Gastrocnemius medialis (tissue), 4 donors: ENCODE data around the gene CXCL1. TPM values are rescaled to one million over a fixed set of nuclear protein-coding genes. Genes with fewer than 3 reads are reported as not detected.

ENCODE experiments used
- ATAC-seq, 2 donors: fragments of 150-250 bp; one replicate each; pipeline ENCODE4 v1.9.1; 2016
- DNase-seq, 2 donors: peaks; one replicate each; pipeline ENCODE4 v3.0.0-alpha.2; 2019
- H3K27ac ChIP-seq, 4 donors: fragments of 200-600 bp; sonication (generic); 1 replicate in 1 of 4; 2 replicates in 3 of 4; pipeline ENCODE4 v1.5.1; 2016 to 2018; ENCODE audit warnings: mild to moderate bottlenecking in 2 of 4, moderate library complexity in 1 of 4
- H3K27me3 ChIP-seq, 3 donors: fragments of 200-600 bp; sonication (generic) in 2 of 3; 1 replicate in 1 of 3; 2 replicates in 2 of 3; pipeline versions ENCODE4 v1.5.1 to v1.6.0; 2016 to 2019; ENCODE audit warnings: mild to moderate bottlenecking in 1 of 3, moderate library complexity in 1 of 3
- H3K36me3 ChIP-seq, 2 donors: fragments of 200-600 bp; sonication (generic) in 1 of 2; one replicate each; pipeline ENCODE4 v1.5.1; 2017 to 2018
- H3K4me1 ChIP-seq, 2 donors: fragments of 200-600 bp; sonication (generic) in 1 of 2; one replicate each; pipeline ENCODE4 v1.5.1; 2016 to 2017; ENCODE audit warnings: mild to moderate bottlenecking in 2 of 2
- H3K4me3 ChIP-seq, 4 donors: fragments of 200-600 bp; sonication (generic) in 3 of 4; 1 replicate in 1 of 4; 2 replicates in 3 of 4; pipeline ENCODE4 v1.5.1; 2016 to 2019; ENCODE audit warnings: mild to moderate bottlenecking in 2 of 4
- H3K9me3 ChIP-seq, 3 donors: fragments of 200-600 bp; sonication (generic) in 2 of 3; 1 replicate in 1 of 3; 2 replicates in 2 of 3; pipeline ENCODE4 v1.5.1; 2016 to 2019
- POLR2A ChIP-seq, 2 donors: fragments of 450-650 bp; IDR thresholded peaks; one replicate each; pipeline ENCODE4 v1.6.1; 2017; ENCODE audit warnings: antibody characterized with exemption in 2 of 2, mild to moderate bottlenecking in 2 of 2, moderate library complexity in 2 of 2
- in situ Hi-C, 4 donors: fragments of 200-750 bp; cut with MboI; loops; one replicate each; pipeline versions ENCODE4 v1.15.0 to v1.8.0; 2017; ENCODE audit warnings: low sequenced_read_pairs in 4 of 4
- intact Hi-C: fragments of 100-400 bp; cut with DNase I; formaldehyde crosslinking; loops from one replicate; pipeline ENCODE4 v1.15.1; 2023; ENCODE audit warnings: low total_unique reads
- total RNA-seq, 4 donors: library from RNA; depleted of rRNA; stranded (reverse); fragments of >200 nt; gene quantifications; one replicate each; pipeline versions ENCODE4 v1.1.0 to v1.2.3, GENCODE V29; 2016
- TF ChIP-seq, protein P1 (sequence below), 5 experiments: fragments of 450-650 bp in 3 of 5; fragments of 200-600 bp in 2 of 5; sonication (generic) in 2 of 5; IDR thresholded peaks in 4 of 5; conservative IDR thresholded peaks in 1 of 5; 1 replicate in 4 of 5; 2 replicates in 1 of 5; pipeline ENCODE4 v1.5.1; 2016 to 2019; ENCODE audit warnings: antibody characterized with exemption in 5 of 5, mild to moderate bottlenecking in 3 of 5, moderate library complexity in 3 of 5

The CXCL1 gene
- 1 to 10 TPM in 2 of 4 donors, not detected in 2; 2.7 to 3.2 TPM for total RNA-seq

DNA sequence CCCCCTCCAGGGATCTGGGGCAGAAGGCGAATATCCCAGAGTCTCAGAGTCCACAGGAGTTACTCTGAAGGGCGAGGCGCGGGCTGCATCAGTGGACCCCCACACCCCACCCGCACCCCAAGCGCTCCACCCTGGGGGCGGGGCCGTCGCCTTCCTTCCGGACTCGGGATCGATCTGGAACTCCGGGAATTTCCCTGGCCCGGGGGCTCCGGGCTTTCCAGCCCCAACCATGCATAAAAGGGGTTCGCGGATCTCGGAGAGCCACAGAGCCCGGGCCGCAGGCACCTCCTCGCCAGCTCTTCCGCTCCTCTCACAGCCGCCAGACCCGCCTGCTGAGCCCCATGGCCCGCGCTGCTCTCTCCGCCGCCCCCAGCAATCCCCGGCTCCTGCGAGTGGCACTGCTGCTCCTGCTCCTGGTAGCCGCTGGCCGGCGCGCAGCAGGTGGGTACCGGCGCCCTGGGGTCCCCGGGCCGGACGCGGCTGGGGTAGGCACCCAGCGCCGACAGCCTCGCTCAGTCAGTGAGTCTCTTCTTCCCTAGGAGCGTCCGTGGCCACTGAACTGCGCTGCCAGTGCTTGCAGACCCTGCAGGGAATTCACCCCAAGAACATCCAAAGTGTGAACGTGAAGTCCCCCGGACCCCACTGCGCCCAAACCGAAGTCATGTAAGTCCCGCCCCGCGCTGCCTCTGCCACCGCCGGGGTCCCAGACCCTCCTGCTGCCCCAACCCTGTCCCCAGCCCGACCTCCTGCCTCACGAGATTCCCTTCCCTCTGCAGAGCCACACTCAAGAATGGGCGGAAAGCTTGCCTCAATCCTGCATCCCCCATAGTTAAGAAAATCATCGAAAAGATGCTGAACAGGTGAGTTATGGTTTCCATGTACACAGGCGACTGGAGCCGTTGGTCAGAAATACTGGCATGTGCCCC lies at the start of gene CXCL1:
TSS of gene CXCL1 (plus strand) at position 264 of the 926 bp plus-strand sequence. CDS start at position 342, 78 bp downstream.
- TF ChIP-seq, protein P1, sequence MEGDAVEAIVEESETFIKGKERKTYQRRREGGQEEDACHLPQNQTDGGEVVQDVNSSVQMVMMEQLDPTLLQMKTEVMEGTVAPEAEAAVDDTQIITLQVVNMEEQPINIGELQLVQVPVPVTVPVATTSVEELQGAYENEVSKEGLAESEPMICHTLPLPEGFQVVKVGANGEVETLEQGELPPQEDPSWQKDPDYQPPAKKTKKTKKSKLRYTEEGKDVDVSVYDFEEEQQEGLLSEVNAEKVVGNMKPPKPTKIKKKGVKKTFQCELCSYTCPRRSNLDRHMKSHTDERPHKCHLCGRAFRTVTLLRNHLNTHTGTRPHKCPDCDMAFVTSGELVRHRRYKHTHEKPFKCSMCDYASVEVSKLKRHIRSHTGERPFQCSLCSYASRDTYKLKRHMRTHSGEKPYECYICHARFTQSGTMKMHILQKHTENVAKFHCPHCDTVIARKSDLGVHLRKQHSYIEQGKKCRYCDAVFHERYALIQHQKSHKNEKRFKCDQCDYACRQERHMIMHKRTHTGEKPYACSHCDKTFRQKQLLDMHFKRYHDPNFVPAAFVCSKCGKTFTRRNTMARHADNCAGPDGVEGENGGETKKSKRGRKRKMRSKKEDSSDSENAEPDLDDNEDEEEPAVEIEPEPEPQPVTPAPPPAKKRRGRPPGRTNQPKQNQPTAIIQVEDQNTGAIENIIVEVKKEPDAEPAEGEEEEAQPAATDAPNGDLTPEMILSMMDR (IDR thresholded peaks at IDR 0.05 in 4 of 5, conservative IDR thresholded peaks at IDR 0.05 in 1 of 5) = no peak
- no peak for TF ChIP-seq POLR2A (IDR thresholded peaks at IDR 0.05)
- no peak for DNase-seq

DNA sequence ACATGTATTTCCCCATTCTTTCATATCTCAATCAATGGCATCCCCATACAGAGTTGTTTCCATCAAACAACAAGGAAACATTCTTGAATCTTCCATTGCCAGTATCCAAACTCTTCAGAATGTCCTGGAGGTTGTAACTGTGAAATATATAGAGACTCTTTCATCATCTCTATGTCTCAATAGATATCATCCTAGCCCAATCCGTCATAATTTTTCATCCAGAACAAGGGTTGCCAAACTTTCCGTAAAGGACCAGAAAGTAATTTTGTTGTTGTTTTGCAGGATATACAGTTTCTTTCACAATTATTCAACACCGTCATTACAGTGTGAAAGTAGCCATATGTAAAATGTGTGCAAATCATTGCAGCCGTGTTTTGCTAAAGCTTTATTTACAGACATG lies 47.9 kb upstream of the CXCL1 start:
- no peak for DNase-seq
- no peak overlapping the region for H3K4me3 ChIP-seq
- in situ Hi-C loops = no loop called here
- no peaks in the 10 kb centered on the region for H3K36me3 ChIP-seq
- intact Hi-C loops = no loop called here
- H3K27me3 ChIP-seq = no peaks in the 10 kb centered on the region
- H3K4me1 ChIP-seq = no peaks in the 10 kb centered on the region
- no peak overlapping the region for H3K27ac ChIP-seq
- H3K9me3 ChIP-seq = no peaks in the 10 kb centered on the region
- no peak for ATAC-seq
- TF ChIP-seq, protein P1 (IDR thresholded peaks at IDR 0.05 in 4 of 5, conservative IDR thresholded peaks at IDR 0.05 in 1 of 5) = no peak
- no peak for TF ChIP-seq POLR2A (IDR thresholded peaks at IDR 0.05)

More for the DNA sequence above, at the start of gene CXCL1:
- ATAC-seq = peak; percentile 25 to 30
- peak within 1 kb of the TSS; percentile 44 to 59 (median 56) for H3K4me3 ChIP-seq
- no peaks in the 10 kb centered on the region for H3K4me1 ChIP-seq
- in situ Hi-C loops = no loop called here
- peaks cover 4 to 5% (median 4%) of the 10 kb centered on the region in 3 donors for H3K27me3 ChIP-seq
- H3K27ac ChIP-seq = peak within 1 kb of the TSS in 2 of 4 donors; percentile 35 to 50
- H3K9me3 ChIP-seq = no peaks in the 10 kb centered on the region
- H3K36me3 ChIP-seq = no peaks in the 10 kb centered on the region
- intact Hi-C loops = loop anchor here (10.0 kb wide), 1 partner anchor 205 kb away; no protein-coding TSS in a partner anchor

DNA sequence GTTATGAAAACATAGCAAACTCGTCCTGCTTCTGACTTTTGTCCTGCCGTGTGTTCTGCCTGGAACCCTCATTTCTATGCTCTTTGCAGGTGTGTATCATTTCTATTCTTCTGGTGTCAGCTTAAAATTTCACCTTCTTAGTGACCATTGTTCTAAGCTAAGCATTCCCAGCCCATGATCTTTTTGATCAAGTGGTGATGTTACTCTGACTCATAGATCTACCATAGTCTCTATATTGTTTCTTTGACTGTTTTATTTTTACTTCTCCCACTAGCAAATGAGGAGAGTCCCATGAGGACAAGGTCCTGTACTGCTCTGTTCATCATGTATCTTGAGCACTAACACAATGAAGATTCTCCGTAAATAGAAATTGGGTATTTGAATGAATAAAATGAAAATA lies 46.8 kb upstream of the CXCL1 start:
- in situ Hi-C loops = no loop called here
- no peaks in the 10 kb centered on the region for H3K36me3 ChIP-seq
- no peak overlapping the region for H3K27ac ChIP-seq
- H3K27me3 ChIP-seq = no peaks in the 10 kb centered on the region
- no peak for TF ChIP-seq POLR2A (IDR thresholded peaks at IDR 0.05)
- TF ChIP-seq, protein P1 (IDR thresholded peaks at IDR 0.05 in 4 of 5, conservative IDR thresholded peaks at IDR 0.05 in 1 of 5) = no peak
- H3K9me3 ChIP-seq = no peaks in the 10 kb centered on the region
- ATAC-seq (no peak), DNase-seq (no peak)
- no peak overlapping the region for H3K4me3 ChIP-seq
- intact Hi-C loops = no loop called here
- H3K4me1 ChIP-seq = no peaks in the 10 kb centered on the region

DNA sequence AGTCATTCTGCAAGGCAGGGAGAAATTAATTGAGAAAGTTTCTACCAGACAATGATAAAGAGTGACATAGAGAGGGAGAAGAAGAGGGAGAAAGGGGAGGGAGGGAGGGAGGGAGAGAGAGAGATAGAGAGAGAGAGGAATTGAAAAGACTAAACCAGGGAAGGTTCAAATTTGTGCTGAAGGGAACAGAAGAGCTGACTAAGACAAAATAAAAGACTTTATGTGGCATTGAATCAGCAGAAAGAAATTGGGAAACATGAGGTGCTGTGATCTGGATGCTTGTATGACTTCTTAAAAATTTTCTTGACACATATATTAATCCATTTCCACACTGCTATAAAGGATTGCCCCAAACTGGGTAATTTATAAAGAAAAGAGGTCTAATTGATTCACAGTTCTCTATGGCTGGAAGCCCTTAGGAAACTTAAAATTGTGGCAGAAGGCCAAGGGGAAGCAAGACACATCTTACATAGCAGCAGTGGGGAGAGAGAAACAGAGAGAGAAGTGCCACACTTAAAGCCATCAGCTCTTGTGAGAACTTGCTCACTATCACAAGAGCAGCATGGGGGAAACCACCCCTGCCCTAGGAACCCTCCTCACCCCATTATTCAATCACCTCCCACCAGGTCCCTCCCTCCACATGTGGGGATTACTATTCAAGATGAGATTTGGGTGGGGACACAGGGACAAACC lies 46.2 kb upstream of the CXCL1 start:
- DNase-seq = no peak
- TF ChIP-seq POLR2A (IDR thresholded peaks at IDR 0.05) = no peak
- TF ChIP-seq, protein P1 (IDR thresholded peaks at IDR 0.05 in 4 of 5, conservative IDR thresholded peaks at IDR 0.05 in 1 of 5) = no peak
- intact Hi-C loops = no loop called here
- no peaks in the 10 kb centered on the region for H3K36me3 ChIP-seq
- no peaks in the 10 kb centered on the region for H3K4me1 ChIP-seq
- in situ Hi-C loops = no loop called here
- ATAC-seq = no peak
- no peaks in the 10 kb centered on the region for H3K9me3 ChIP-seq
- no peak overlapping the region for H3K27ac ChIP-seq
- no peaks in the 10 kb centered on the region for H3K27me3 ChIP-seq
- H3K4me3 ChIP-seq = no peak overlapping the region
